Right lobe of liver (tissue), 4 donors: ENCODE results near the gene CLDN19.

Source experiments
- CTCF ChIP-seq, 4 donors: fragments of 200-600 bp in 3 of 4; fragments of 450-650 bp in 1 of 4; IDR thresholded peaks; one replicate each; pipeline versions ENCODE4 v1.5.1 to v1.8.0; 2016 to 2022; ENCODE audit warnings: antibody characterized with exemption in 4 of 4, mild to moderate bottlenecking in 2 of 4
- POLR2A ChIP-seq: fragments of 450-650 bp; IDR thresholded peaks from one replicate; pipeline ENCODE4 v1.6.1; 2017; ENCODE audit warnings: antibody characterized with exemption, mild to moderate bottlenecking
- donor health status: DM: no; HTN: no; CAD: no.
- donor health status: DM: no; HTN: no; CAD: no.
- donor health status: DM: no; HTN: yes; CAD: no.

GRCh38 chr1:42776502-42776901, 36.5 kb upstream of the CLDN19 start:
- TF ChIP-seq POLR2A (no peak), CTCF (IDR thresholded peaks at IDR 0.05) (no peak)
